ENCODE measurements around the gene PROX1.

The PROX1 gene

DNA sequence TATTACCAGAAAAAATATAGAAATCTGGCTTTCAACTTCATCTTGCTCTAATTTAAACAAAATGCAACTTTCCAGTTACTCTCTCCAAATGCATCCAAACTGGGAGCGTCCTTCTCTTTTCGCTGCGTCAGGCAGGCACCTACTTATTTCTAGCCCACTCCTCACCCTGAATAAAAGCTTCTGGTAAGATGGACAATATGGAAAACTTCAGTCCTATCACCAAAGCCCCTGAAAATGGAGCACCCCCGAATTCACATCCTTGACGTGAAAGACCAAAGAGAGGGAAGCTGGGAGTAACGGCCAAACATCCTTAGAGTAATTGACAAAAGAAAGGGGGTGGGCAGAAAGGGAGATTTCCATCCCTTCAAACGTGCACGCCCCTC is 5.5 kb upstream of the PROX1 start:
- DNase-seq, result no peak

DNA sequence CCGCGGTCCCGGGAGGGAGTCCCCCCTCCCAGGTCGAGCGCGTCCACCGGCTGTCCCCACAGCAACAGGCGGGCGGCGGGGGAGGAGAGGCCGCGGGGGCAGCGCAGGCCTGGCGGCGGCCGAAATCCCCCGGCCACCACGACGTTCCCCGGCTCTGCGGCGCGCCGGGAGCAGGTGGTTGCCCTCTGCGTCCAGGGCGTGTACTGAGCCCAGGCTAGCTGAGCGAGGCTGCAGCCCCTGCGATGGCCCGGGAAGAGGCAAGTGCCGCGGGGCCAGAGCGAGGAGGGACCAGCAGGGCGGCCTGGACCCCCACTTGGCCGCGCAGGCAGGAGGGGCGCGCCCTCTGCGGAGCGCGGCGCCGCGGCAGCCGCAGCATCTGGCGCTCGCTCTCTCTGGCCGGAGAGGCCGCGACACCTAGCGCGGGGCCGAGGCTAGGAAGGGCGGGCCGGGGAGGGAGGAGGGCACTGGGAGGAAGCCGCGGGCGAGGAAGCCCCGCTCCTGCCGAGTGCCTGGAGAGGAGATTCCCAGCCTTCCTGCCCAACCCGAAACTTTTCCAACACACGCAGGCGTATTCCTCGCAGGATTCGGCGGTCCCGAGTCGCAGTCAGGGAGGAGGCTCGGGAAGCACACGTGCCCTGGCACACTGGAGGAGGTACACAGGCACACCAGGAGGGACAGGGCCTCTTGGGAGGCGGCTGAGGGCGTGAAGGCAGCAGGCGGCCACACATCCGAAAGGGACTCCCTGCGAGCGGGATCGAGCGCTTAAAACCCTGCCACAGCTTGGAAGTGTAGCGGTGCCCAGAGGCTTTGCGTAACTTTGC is 4.9 kb upstream of the PROX1 start:
- DNase-seq, result no peak

DNA sequence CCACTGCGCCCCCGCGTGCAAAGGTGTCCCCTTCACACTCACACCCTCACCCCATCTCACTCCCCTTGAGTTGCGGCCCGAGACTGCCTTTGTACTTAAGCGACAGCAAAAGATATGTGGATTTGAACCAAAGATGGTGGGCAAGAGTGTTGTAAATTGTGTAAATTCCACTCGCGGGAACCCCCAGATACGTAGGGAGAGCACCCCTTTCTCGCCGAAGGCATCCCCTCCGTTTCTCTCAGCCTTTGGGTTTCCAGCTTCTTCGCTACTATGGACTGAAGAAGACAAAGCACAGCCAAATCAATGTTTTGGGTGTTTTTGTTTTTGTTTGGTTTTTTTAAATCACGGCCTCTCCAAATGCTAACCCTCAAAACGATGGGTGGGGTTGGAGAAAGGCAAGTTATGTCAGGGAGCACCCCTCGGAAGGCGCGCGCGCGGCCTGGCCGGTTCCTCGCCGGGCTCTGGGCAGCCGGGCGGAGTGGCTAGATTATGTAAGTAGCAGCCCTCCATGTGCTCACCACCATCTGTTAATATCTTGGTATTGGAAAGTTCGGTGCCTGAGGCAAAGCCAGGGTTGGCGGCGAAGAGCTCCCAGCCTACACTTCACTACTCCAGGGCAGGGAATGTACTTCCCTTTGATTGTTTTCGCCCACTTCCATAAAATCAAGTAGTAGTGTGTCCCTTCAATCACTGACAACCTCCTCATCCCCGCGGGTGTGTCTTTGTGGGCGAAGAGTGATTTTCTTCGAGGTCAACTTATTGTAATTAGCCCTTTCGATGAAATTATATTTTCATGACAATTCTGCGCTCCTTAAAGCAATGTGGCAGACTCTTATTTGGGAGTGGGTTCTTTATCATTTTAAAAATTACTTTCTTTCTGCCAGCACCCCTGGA is 4.0 kb upstream of the PROX1 start:
- DNase-seq, result no peak

DNA sequence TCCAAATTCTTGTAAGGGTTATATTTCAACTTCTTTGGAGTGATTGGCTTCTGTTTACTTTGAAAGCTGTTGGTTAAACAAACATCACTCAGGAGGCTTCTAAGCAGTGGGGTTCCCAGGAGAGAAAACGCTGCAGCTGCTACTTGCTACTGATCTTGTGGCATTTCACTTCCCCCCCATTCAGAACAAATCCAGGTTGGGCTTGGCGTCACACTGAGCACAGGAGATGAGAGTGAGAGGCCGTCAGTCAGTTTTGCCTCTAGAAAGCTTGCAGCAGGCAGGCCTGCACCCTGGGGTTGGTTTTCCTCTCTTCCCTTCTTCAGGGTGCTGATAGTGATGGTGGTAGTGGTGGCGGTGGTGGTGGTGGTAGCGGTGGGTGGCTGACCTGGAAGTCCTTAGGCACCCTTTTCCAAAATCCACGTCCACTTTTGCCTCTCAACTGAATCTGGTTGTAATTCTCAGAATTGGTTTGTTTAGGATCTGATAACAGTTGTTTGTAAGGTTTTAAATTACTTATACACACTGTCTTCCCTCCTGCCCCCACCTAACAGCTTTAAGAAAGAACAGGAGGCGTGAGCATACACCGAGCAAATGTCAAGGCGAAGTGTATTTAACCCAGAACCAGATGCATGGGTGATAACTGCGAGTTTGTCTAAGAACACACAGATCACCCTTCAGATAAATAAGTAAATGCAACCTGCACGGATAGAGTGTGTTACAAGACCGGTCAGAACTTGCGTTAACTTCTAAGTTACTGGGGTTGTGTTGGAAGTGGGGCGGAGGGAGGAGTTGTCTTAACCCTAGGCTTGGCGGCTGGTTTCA is 3.2 kb upstream of the PROX1 start:
- no peak for DNase-seq

- peak in 1 of 4 experiments; percentile 6 for DNase-seq
Observed at GRCh38 chr1:213985209-213986019, 2.4 kb upstream of the PROX1 start.

- DNase-seq, result no peak
Observed at GRCh38 chr1:213986020-213986924, 1.5 kb upstream of the PROX1 start.

- no peak for DNase-seq
Observed at GRCh38 chr1:213986925-213987250, 885 bp upstream of the PROX1 start.

DNA sequence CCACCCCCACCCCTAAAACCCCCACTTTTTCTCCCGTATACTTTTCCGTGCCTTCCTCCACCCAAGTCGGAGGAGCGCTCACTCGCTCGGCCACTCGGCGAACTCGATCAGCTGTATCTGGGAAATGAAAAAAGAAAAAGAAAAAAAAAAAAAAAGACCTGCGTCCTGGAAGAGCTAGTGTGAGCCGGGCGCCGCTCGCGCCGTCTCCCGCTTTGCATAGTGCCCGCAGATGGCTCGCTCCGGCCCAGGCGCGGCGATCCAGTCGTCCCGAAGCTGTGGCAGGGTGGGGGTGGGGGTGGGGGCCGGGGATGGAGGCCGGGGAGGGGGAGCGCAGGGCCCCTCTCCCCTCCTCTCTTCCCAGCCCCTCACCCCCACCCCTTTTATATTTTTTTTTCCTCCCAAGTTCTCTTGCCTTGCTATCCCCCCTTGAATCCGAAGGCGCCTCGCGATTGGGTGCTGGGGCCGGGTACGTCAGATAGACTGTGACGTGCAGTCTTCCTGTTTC is 299 bp upstream of the PROX1 start:
- DNase-seq, result peak in 2 of 4 experiments; percentile 9 to 48

DNA sequence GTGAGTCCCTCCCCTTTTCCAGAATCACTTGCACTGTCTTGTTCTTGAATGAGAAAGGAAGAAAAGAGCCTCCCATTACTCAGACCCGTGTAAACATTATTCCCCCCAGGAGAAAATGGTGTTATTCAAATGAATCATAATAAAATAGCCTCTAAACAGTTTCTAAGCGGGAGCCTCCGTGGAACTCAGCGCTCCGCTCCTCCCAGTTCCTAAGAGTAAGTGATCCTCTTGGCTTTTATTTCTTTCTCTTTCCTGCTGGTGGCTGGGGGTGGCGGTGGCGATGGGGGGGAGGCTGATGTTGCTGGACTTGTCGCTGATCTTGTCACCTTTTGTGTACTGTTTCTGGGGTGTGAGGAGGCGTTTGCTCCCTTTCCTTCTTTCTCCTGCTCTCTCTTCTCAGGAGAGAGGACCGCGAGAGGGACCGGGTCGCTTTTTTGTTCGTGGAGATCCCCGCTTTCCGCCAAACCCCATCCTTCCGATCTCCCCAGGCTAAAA is 781 bp downstream of the PROX1 start:
- DNase-seq, result peak in 2 of 4 experiments; percentile 4 to 10

- peak; percentile 12 to 42 (median 24) for DNase-seq
Observed at GRCh38 chr1:213989002-213989855, 1.5 kb downstream of the PROX1 start.

GRCh38 chr1:213993929-213994328 is 6.2 kb downstream of the PROX1 start:
- DNase-seq, result no peak

GRCh38 chr1:213994888-213995287 is 7.1 kb downstream of the PROX1 start:
- no peak for DNase-seq

DNA sequence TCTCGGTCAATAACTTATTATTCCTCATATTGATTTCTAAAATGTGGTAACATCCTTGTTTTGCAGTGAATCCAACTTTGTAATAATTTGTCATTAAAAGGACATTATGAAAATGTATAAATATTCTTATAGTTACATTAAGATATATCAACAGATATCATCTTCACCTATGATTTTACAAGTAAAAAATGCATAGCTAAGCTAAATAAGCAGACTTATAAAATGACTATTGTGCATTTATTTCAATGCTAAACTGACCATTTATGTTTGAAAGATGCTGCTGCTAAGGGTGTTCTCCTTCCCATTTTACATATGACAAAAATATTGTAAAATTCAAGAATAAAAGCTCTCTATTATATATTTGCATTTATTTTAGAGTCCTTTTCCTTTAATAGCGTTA is 7.8 kb downstream of the PROX1 start:
- DNase-seq, result no peak

DNA sequence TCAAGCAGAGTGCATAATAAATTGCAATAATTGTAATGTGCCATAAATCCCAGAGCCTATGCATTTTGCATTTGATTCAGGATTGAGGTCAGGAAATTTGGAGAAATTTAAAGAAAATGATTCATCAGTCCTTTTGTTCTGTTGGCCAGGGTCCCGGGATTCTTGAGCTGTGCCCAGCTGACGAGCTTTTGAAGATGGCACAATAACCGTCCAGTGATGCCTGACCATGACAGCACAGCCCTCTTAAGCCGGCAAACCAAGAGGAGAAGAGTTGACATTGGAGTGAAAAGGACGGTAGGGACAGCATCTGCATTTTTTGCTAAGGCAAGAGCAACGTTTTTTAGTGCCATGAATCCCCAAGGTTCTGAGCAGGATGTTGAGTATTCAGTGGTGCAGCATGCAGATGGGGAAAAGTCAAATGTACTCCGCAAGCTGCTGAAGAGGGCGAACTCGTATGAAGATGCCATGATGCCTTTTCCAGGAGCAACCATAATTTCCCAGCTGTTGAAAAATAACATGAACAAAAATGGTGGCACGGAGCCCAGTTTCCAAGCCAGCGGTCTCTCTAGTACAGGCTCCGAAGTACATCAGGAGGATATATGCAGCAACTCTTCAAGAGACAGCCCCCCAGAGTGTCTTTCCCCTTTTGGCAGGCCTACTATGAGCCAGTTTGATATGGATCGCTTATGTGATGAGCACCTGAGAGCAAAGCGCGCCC is 8.7 kb downstream of the PROX1 start:
- no peak for DNase-seq

DNA sequence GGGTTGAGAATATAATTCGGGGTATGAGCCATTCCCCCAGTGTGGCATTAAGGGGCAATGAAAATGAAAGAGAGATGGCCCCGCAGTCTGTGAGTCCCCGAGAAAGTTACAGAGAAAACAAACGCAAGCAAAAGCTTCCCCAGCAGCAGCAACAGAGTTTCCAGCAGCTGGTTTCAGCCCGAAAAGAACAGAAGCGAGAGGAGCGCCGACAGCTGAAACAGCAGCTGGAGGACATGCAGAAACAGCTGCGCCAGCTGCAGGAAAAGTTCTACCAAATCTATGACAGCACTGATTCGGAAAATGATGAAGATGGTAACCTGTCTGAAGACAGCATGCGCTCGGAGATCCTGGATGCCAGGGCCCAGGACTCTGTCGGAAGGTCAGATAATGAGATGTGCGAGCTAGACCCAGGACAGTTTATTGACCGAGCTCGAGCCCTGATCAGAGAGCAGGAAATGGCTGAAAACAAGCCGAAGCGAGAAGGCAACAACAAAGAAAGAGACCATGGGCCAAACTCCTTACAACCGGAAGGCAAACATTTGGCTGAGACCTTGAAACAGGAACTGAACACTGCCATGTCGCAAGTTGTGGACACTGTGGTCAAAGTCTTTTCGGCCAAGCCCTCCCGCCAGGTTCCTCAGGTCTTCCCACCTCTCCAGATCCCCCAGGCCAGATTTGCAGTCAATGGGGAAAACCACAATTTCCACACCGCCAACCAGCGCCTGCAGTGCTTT is 9.4 kb downstream of the PROX1 start:
- no peak for DNase-seq

- DNase-seq, result no peak
Observed at GRCh38 chr1:213997772-213998107, 10.0 kb downstream of the PROX1 start.

DNA sequence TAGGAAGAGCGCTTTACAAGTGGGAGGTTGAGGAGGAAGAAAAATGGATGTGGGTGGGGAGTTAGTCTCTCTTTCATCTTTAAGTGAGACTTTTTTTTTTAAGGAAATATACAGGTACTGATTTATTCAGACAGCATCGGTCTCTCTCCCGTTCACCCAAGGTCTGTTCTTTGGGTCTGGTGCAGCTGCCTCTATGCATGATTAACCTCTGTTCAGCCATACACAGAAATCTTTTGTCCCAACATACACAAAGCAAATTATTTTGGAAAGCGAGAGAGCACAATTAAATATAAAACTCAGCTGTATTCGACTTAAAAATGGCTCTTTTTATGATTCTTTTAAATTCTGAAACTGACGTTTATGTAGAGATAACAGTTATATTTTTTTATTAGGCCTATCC is 11.0 kb downstream of the PROX1 start:
- DNase-seq, result no peak

GRCh38 chr1:213999732-214000131 is 12.0 kb downstream of the PROX1 start:
- no peak for DNase-seq
